Hematopoietic multipotent progenitor cell treated with erythropoietin and hydrocortisone succinate and interleukin-3 and kit ligand, for 4 days (in vitro differentiated cells): ENCODE results near the gene CEP57.

ENCODE experiments used
- DNase-seq: peaks from one replicate; pipeline ENCODE4 v3.0.0-alpha.2; 2015

The CEP57 gene

GRCh38 chr11:95790123-95790932 lies at the start of gene CEP57:
Gene CEP57 (plus strand): TSS chr11:95790498. CDS start chr11:95790699, 201 bp downstream.
- DNase-seq = peak; percentile 99

DNA sequence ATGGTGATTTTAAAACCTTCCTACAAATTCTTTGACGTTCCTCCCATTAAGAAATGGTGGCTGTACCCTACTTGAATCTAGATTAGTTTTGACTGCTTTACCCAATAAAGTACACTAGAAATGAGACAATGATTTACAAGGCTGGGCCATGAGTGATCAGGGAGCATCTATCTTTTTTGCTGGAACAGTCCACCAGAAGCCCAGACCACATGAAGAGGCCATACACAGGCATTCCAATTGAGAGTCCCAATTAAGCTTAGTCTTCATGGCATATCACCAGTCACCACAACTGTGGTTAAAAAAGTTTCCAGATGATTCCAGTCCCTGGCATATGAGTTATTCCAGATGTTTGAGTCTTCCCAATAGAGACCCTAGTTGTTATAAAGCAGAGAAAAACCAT lies 40.2 kb upstream of the CEP57 start:
- DNase-seq = no peak

- no peak for DNase-seq
Measured at GRCh38 chr11:95751515-95751914, 38.8 kb upstream of the CEP57 start.

- DNase-seq = no peak
Measured at GRCh38 chr11:95760941-95761340, 29.4 kb upstream of the CEP57 start.

GRCh38 chr11:95762534-95762933 lies 27.8 kb upstream of the CEP57 start:
- no peak for DNase-seq

DNA sequence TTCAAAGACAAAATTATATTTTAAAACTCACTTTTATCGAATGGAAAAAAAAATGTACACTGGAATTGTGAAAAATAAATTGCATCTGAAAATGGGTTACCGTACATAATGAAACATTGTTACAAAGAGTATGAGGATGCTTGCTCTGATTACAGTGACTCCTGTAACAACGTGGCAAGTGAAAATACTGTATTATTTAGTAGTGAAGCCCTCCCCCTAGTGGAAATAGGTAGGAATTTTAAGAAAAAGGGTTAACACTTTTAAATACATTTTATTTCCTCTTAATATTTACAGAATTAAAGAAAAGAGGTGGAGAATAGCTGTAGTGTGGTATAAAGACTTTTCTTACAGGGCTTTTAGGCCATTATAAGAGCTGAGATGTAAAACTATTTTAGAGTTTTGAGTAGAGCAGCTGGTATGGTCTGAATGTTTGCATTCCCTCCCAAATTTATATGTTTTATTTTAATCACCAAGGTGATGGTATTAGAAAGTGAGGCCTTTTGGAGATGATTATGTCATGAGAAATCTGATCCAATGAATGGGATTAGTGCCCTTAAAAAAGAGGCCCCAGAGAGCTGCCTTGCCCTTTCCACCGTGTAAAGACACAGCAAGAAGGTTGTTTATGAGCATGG lies 25.9 kb upstream of the CEP57 start:
- DNase-seq = peak; percentile 90

DNA sequence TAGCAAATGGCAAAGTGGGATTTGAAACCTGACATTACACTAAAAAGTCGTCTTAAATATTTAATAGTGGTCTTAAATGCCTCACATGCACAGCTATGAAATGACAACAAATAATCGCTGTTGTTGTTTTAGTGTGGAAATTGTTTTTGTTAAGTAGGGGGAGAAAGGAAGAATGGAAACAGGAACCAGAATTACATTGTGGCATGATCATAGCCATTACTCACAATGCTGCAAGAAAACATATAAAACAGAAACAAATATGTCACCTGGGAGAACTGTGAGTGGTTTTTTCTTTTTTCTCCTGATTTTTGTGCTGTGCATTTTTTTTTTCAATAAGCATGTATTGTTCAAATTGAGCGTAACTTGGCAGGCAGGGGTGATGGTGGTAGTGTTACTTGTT lies 23.6 kb upstream of the CEP57 start:
- no peak for DNase-seq

GRCh38 chr11:95767498-95767897 lies 22.8 kb upstream of the CEP57 start:
- peak; percentile 41 for DNase-seq

DNA sequence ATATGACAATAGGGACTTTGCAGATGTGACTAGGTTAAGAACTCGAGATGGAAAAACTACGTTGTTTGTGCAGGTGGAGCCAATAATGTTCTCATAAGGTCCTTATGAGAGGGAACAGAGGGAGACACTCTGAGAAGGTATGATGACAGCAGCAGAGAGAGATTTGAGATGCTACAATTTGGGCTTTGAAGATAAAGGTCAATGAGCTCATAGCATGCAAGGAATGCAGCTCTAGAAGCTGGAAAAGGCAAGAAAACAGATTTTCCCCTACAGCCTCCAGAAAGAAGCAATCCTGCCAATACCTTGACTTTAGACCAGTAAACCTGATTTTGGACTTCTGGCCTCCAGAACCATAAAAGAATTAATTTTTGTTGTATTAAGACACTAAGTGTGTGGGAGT lies 21.8 kb upstream of the CEP57 start:
- DNase-seq = no peak

- DNase-seq = no peak
Measured at GRCh38 chr11:95776859-95777258, 13.4 kb upstream of the CEP57 start.

DNA sequence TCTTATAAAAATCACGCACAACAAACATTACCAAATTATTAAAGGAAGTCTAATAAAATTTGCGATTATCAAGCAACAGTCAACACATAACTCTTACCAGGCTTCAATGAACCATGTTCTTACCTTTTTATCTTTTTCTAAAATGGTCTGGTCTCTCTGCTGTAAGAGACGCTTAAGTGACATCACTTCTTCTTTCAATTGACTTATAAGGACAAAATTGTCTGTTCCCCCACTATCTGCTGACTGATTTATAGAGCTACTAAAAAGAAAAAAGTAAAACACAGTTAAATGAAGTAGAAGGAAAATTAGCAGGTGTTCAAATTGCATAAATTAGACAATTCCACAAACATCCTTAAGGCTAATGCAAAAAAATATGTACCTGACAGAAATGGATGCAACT lies 11.6 kb upstream of the CEP57 start:
- no peak for DNase-seq

- DNase-seq = no peak
Measured at GRCh38 chr11:95780544-95780943, 9.8 kb upstream of the CEP57 start.

DNA sequence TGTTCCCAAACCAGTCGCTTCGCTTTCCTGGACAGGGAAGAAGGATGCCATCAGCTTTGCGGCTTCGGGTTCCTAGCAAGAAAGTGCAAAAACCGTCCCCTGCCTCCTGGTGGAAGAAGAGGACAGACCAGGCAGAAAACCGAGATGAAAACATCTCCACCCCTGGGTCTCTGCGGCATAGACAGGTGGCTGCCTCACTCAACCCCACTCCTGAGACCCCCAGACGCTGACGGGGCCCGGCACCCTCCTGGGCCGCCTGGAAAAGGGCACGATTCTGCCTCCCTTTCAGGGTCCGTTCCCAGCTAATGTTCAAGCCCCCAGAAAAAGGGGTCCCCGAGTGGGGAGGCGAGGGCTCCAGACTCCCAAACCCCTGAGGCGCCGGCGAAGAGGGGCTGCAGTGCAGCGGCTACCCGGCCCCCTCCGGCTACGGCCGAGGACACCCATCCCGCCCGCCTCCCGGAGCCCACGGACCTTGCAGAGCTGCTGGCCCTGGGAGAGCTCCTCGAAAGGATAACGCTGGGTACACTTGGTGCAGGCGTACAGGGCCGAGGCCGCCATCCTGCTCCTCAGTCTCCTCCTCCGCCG lies 1.3 kb upstream of the CEP57 start:
- peak; percentile 74 for DNase-seq

DNA sequence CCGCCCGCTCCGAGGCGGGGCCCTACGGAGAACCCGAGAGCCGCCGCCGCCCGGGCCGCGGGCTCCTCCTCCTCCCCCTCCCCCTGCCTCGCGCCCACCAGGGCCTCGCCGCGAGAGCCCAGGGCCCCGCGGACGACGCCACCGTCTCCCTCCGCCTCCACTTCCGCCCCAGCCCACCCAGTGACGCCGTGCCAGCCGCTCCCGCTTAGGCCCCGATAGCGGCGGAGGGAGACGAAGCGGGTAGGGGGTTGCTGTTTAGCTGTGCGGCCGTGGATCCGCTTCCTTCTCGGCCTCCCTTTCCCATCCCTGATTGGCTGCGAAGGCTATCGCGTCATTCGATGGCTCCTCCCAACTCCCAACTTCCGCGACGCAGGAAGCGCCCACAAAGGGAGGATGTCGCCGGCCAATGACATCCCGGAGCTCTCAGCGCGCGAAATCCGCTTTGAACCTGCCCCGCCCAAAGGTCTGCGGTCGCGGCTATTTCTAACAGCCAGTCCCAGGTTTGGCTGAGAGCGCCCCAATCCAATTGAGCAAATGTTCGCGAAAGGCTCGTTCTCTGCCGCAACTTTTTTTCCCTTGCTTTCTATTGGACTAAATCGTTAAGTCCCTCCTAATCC lies 684 bp upstream of the CEP57 start, which contains the start of gene FAM76B:
FAM76B (minus strand) TSS at position 277 of the 617 bp plus-strand sequence. CDS start 304 bp downstream, outside the sequence.
- peak; percentile 100 for DNase-seq

- DNase-seq = peak; percentile 82
Measured at GRCh38 chr11:95790933-95791708, 823 bp downstream of the CEP57 start.

GRCh38 chr11:95791709-95792033 lies 1.4 kb downstream of the CEP57 start:
- no peak for DNase-seq

DNA sequence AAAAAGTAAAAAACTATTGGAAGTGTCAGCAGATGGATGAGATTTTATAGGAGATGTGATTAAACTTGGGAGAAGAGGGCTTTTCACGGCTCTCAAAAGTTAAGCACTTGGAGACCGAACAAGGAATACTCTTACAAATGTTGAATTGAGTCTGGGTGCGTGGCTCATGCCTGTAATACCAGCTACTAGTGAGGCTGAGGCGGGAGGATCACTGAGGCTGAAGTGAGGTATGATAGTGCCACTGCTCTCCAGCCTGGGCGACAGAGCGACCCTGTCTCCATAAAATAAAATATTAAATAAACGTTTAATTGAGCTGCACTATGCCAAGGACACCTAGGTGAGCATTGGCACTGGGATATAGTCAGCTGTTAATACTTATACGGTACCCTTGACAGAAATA lies 1.9 kb downstream of the CEP57 start:
- DNase-seq = no peak

DNA sequence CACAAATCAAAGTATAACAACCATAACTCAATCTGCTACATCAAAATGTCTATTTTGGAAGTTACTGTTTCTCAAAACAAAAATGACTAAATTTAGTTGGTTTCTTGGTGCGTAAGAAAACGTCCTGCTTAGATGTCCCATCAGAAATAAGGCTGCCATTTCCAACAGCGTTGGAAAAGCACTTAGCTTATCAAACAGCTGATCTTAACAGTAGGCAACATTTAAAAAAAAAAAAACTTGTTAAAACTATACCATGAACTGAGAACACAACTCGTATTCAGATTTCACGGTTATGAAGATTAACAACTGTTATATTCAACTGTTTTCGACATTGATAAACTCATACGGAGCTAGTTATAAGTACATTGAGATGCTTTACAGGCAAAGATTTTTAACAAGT lies 2.4 kb downstream of the CEP57 start:
- DNase-seq = no peak

GRCh38 chr11:95793116-95793515 lies 2.8 kb downstream of the CEP57 start:
- no peak for DNase-seq

DNA sequence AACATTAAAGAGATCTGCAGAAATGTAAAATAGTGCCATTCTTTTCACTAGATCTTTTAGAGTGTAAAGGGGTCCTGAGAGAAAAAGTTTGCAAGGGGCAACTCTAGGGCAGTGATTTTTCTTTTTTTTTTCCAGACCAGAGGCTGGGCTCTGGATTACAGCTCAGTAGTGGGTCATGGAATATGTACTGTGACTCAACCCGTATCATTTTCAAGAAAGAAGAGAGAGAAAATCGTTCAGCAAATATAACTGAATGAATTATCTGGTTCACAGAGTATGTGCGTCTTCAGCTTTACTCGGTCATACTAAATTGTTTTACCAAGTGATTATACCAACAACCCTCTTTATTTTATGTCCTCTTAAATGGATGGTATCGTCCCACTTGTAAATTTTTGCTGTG lies 3.8 kb downstream of the CEP57 start:
- DNase-seq = no peak

- no peak for DNase-seq
Measured at GRCh38 chr11:95795627-95796295, 5.5 kb downstream of the CEP57 start.

- no peak for DNase-seq
Measured at GRCh38 chr11:95796501-95796900, 6.2 kb downstream of the CEP57 start.
